Ectodermal cell (in vitro differentiated cells): ENCODE data around the gene KCTD13.
A peak's percentile ranks its signal among the peaks of the same experiment; 100 is the strongest.
"Not testable (repeated sequence)": the region's sequence is repeated elsewhere in the genome, so short reads cannot be mapped to it uniquely, and the experiment has no call there.

ENCODE experiments used
- H3K27ac ChIP-seq: 2 replicates; pipeline ENCODE4 v1.7.0; 2013; ENCODE audit warnings: mild to moderate bottlenecking, low read depth, low read length; ENCODE audit not compliant: insufficient read depth, poor library complexity, severe bottlenecking
- H3K27me3 ChIP-seq: 2 replicates; pipeline ENCODE4 v1.7.0; 2013; ENCODE audit warnings: mild to moderate bottlenecking, low read length; ENCODE audit not compliant: insufficient read depth, control insufficient read depth, poor library complexity, severe bottlenecking
- H3K36me3 ChIP-seq: one replicate; pipeline ENCODE4 v1.7.0; 2013; ENCODE audit warnings: low read length; ENCODE audit not compliant: control insufficient read depth, insufficient read depth
- H3K4me1 ChIP-seq: one replicate; pipeline ENCODE4 v1.7.0; 2013; ENCODE audit warnings: low read length; ENCODE audit not compliant: control insufficient read depth, insufficient read depth
- H3K4me3 ChIP-seq: 2 replicates; pipeline ENCODE4 v1.7.0; 2013; ENCODE audit warnings: low read depth, low read length, control low read depth; ENCODE audit not compliant: insufficient read depth
- H3K9me3 ChIP-seq: 2 replicates; pipeline ENCODE4 v1.7.0; 2013; ENCODE audit warnings: mild to moderate bottlenecking, low read length, moderate library complexity; ENCODE audit not compliant: control insufficient read depth
- WGBS, 2 experiments: methylation state at CpG; one replicate each; pipeline ENCODE4 v1.1.7; 2013; ENCODE audit warnings: missing lambda C conversion rate in 2 of 2; 5-methylcytosine and 5-hydroxymethylcytosine counted together

Gene KCTD13

DNA sequence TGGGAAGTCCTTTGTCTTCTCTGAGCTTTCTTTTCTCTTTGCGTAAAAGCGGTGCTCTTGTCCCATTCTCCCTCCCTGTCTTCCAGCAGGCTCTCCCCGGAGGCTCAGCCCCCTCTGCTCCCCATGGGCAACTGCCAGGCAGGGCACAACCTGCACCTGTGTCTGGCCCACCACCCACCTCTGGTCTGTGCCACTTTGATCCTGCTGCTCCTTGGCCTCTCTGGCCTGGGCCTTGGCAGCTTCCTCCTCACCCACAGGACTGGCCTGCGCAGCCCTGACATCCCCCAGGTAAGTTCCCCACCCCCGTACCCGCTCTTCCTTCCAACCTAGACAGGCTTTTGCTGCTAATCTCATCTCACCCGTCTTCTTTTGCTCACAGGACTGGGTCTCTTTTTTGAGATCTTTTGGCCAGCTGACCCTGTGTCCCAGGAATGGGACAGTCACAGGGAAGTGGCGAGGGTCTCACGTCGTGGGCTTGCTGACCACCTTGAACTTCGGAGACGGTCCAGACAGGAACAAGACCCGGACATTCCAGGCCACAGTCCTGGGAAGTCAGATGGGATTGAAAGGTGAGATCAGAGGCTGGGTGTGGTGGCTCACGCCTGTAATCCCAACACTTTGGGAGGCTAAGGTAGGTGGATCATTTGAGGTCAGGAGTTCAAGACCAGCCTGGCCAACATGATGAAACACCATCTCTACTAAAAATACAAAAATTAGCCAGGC, 37.2 kb upstream of the KCTD13 start:
- Histone ChIP-seq H3K36me3 (peaks cover 3% of the 10 kb centered on the region), H3K4me1 (no peaks in the 10 kb centered on the region), H3K27me3 (no peaks in the 10 kb centered on the region), H3K27ac (no peak overlapping the region), H3K9me3 (no peaks in the 10 kb centered on the region), H3K4me3 (no peak overlapping the region)
- WGBS, 2 experiments, result 86 to 91% methylated on average over 14 of the region's 14 CpGs

GRCh38 chr16:29962344-29962994, 36.4 kb upstream of the KCTD13 start:
- no peak overlapping the region for H3K27ac ChIP-seq
- H3K27me3 ChIP-seq, result no peaks in the 10 kb centered on the region
- WGBS, 2 experiments, result 26 to 29% methylated on average over 18 of the region's 18 CpGs
- H3K4me1 ChIP-seq, result no peaks in the 10 kb centered on the region
- no peaks in the 10 kb centered on the region for H3K9me3 ChIP-seq
- H3K36me3 ChIP-seq, result no peaks in the 10 kb centered on the region
- peak overlapping the region; percentile 58 for H3K4me3 ChIP-seq

GRCh38 chr16:29961479-29962343, 35.7 kb upstream of the KCTD13 start, which contains the start of gene TMEM219:
TSS of gene TMEM219 (plus strand) at chr16:29962079. CDS start at chr16:29963144, 1,065 bp downstream.
- H3K36me3 ChIP-seq, result no peaks in the 10 kb centered on the region
- no peaks in the 10 kb centered on the region for H3K4me1 ChIP-seq
- H3K4me3 ChIP-seq, result peak within 1 kb of the TSS; percentile 58
- H3K27me3 ChIP-seq, result no peaks in the 10 kb centered on the region
- H3K9me3 ChIP-seq, result no peaks in the 10 kb centered on the region
- peak within 1 kb of the TSS; percentile 2 for H3K27ac ChIP-seq
- 1% methylated on average over 75 of the region's 75 CpGs for WGBS, 2 experiments

- Histone ChIP-seq H3K27me3 (no peaks in the 10 kb centered on the region), H3K9me3 (no peaks in the 10 kb centered on the region), H3K4me1 (no peaks in the 10 kb centered on the region), H3K36me3 (no peaks in the 10 kb centered on the region), H3K4me3 (peak overlapping the region; percentile 58), H3K27ac (no peak overlapping the region)
- 85 to 87% methylated on average over 10 of the region's 10 CpGs for WGBS, 2 experiments
Observed at GRCh38 chr16:29961127-29961478, 35.1 kb upstream of the KCTD13 start.

GRCh38 chr16:29959821-29960220, 33.8 kb upstream of the KCTD13 start:
- H3K9me3 ChIP-seq, H3K36me3 ChIP-seq, H3K27ac ChIP-seq, H3K4me1 ChIP-seq, H3K27me3 ChIP-seq, H3K4me3 ChIP-seq: not testable (repeated sequence)
- 92 to 96% methylated on average over 4 of the region's 4 CpGs for WGBS, 2 experiments

- Histone ChIP-seq H3K4me3 (no peak overlapping the region), H3K9me3 (no peaks in the 10 kb centered on the region), H3K27me3 (no peaks in the 10 kb centered on the region), H3K4me1 (no peaks in the 10 kb centered on the region), H3K27ac (no peak overlapping the region), H3K36me3 (no peaks in the 10 kb centered on the region)
- 89% methylated on average over 9 of the region's 9 CpGs for WGBS, 2 experiments
Observed at GRCh38 chr16:29959293-29959692, 33.3 kb upstream of the KCTD13 start.

DNA sequence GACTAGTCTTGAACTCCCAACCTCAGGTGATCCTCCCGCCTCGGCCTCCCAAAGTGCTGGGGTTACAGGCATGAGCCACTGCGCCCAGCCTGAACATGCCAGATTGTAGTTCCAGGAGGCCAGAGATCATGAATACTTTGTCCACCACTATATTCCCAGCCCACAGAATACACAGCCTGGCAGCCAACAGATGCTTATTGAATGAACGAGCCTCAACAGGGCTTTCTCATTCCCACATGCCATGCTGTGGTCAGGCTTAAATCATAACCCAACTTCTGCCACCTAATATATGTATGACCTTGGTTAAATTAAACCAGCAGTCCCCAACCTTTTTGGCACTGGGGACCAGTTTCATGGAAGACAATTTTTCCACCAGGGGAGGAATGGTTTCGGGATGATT, 32.7 kb upstream of the KCTD13 start:
- H3K9me3 ChIP-seq, result no peaks in the 10 kb centered on the region
- no peaks in the 10 kb centered on the region for H3K4me1 ChIP-seq
- H3K27me3 ChIP-seq, result no peaks in the 10 kb centered on the region
- no peak overlapping the region for H3K4me3 ChIP-seq
- 93% methylated on average over 4 of the region's 5 CpGs for WGBS, 2 experiments
- no peaks in the 10 kb centered on the region for H3K36me3 ChIP-seq
- H3K27ac ChIP-seq, result no peak overlapping the region

- Histone ChIP-seq H3K4me3 (no peak overlapping the region), H3K27ac (no peak overlapping the region), H3K36me3 (no peaks in the 10 kb centered on the region), H3K27me3 (no peaks in the 10 kb centered on the region), H3K4me1 (no peaks in the 10 kb centered on the region), H3K9me3 (no peaks in the 10 kb centered on the region)
- WGBS, 2 experiments, result 86 to 88% methylated on average over 8 of the region's 8 CpGs
Observed at GRCh38 chr16:29951625-29952365, 25.8 kb upstream of the KCTD13 start.

GRCh38 chr16:29950806-29951461, 24.9 kb upstream of the KCTD13 start:
- WGBS, 2 experiments, result 91 to 92% methylated on average over 4 of the region's 4 CpGs
- no peak overlapping the region for H3K27ac ChIP-seq
- H3K4me3 ChIP-seq, result no peak overlapping the region
- no peaks in the 10 kb centered on the region for H3K4me1 ChIP-seq
- no peaks in the 10 kb centered on the region for H3K36me3 ChIP-seq
- no peaks in the 10 kb centered on the region for H3K27me3 ChIP-seq
- H3K9me3 ChIP-seq, result no peaks in the 10 kb centered on the region
